GM19351 (cell line): ENCODE measurements around the gene CARD8.

Experiments used
- ATAC-seq: cut with Tn5 transposase; IDR thresholded peaks from one replicate; pipeline ENCODE4 v1.9.1; 2021; ENCODE audit warnings: mild to moderate bottlenecking, moderate library complexity; ENCODE audit not compliant: unreplicated experiment

CARD8 gene

GRCh38 chr19:48213959-48214358 lies 41.8 kb downstream of the CARD8 start:
- no peak for ATAC-seq

GRCh38 chr19:48210005-48210404 lies 45.7 kb downstream of the CARD8 start:
- ATAC-seq: no peak

- no peak for ATAC-seq
Measured at GRCh38 chr19:48206397-48207093, 49.2 kb downstream of the CARD8 start.

- peak; percentile 97 for ATAC-seq
Measured at GRCh38 chr19:48203794-48204628, 51.7 kb downstream of the CARD8 start.

- ATAC-seq: no peak
Measured at GRCh38 chr19:48203222-48203793, 52.4 kb downstream of the CARD8 start.

GRCh38 chr19:48196933-48197665 lies 58.6 kb downstream of the CARD8 start:
- ATAC-seq: no peak

- no peak for ATAC-seq
Measured at GRCh38 chr19:48196321-48196763, 59.4 kb downstream of the CARD8 start.

- no peak for ATAC-seq
Measured at GRCh38 chr19:48194844-48195830, 60.6 kb downstream of the CARD8 start.

GRCh38 chr19:48194041-48194843 lies 61.5 kb downstream of the CARD8 start:
- ATAC-seq: no peak

- ATAC-seq: no peak
Measured at GRCh38 chr19:48192750-48193149, 63.0 kb downstream of the CARD8 start.

GRCh38 chr19:48190885-48191284 lies 64.8 kb downstream of the CARD8 start:
- ATAC-seq: no peak

- ATAC-seq: no peak
Measured at GRCh38 chr19:48190288-48190884, 65.3 kb downstream of the CARD8 start.

- ATAC-seq: no peak
Measured at GRCh38 chr19:48186541-48186991, 69.1 kb downstream of the CARD8 start.

GRCh38 chr19:48186015-48186414 lies 69.7 kb downstream of the CARD8 start:
- ATAC-seq: no peak

- ATAC-seq: no peak
Measured at GRCh38 chr19:48183356-48183755, 72.4 kb downstream of the CARD8 start.

- no peak for ATAC-seq
Measured at GRCh38 chr19:48182434-48182833, 73.3 kb downstream of the CARD8 start.

GRCh38 chr19:48181505-48181904 lies 74.2 kb downstream of the CARD8 start:
- no peak for ATAC-seq

GRCh38 chr19:48176226-48176625 lies 79.5 kb downstream of the CARD8 start:
- no peak for ATAC-seq

- ATAC-seq: no peak
Measured at GRCh38 chr19:48175578-48175977, 80.1 kb downstream of the CARD8 start.
